Right lobe of liver (tissue), 4 donors: ENCODE measurements around the gene CTNNB1.

Experiments used
- CTCF ChIP-seq, 4 donors: fragments of 200-600 bp in 3 of 4; fragments of 450-650 bp in 1 of 4; IDR thresholded peaks; one replicate each; pipeline versions ENCODE4 v1.5.1 to v1.8.0; 2016 to 2022; ENCODE audit warnings: antibody characterized with exemption in 4 of 4, mild to moderate bottlenecking in 2 of 4
- POLR2A ChIP-seq: fragments of 450-650 bp; IDR thresholded peaks from one replicate; pipeline ENCODE4 v1.6.1; 2017; ENCODE audit warnings: antibody characterized with exemption, mild to moderate bottlenecking
- donor health status: DM: no; HTN: no; CAD: no.
- donor health status: DM: no; HTN: no; CAD: no.
- donor health status: DM: no; HTN: yes; CAD: no.

GRCh38 chr3:41198526-41198925 lies 779 bp upstream of the CTNNB1 start:
- no peak for TF ChIP-seq CTCF (IDR thresholded peaks at IDR 0.05)
- no peak for TF ChIP-seq POLR2A
